SK-N-SH treated with all-trans-retinoic acid at 6 μM for 48 hours (cell line): ENCODE data around the gene METTL2B.

Experiments used
- ATAC-seq: fragments of 200-7000 bp; cut with Tn5 transposase; 3 replicates; pipeline ENCODE4 v1.9.1; 2020; ENCODE audit warnings: mild to moderate bottlenecking, moderate library complexity
- BACH2 ChIP-seq: fragments of 250-450 bp; sonication (Bioruptor Pico); IDR thresholded peaks from 2 replicates; pipeline ENCODE4 v1.9.0; 2021; ENCODE audit warnings: mild to moderate bottlenecking, borderline replicate concordance
- CREB5 ChIP-seq: fragments of 250-450 bp; sonication (Bioruptor Pico); IDR thresholded peaks from 2 replicates; pipeline ENCODE4 v1.5.1; 2020; ENCODE audit warnings: low read depth, mild to moderate bottlenecking, moderate library complexity
- CSDC2 ChIP-seq: fragments of 250-450 bp; sonication (Bioruptor Pico); IDR thresholded peaks from 2 replicates; pipeline ENCODE4 v1.5.0; 2020; ENCODE audit warnings: mild to moderate bottlenecking, moderate library complexity
- CSRNP3 ChIP-seq: fragments of 250-450 bp; sonication (Bioruptor Pico); IDR thresholded peaks from 2 replicates; pipeline ENCODE4 v1.5.1; 2021; ENCODE audit warnings: mild to moderate bottlenecking, moderate library complexity
- ESRRG ChIP-seq: fragments of 250-450 bp; sonication (Bioruptor Pico); IDR thresholded peaks from 2 replicates; pipeline ENCODE4 v1.6.1; 2021; ENCODE audit warnings: mild to moderate bottlenecking
- GLIS3 ChIP-seq: fragments of 250-450 bp; sonication (Bioruptor Pico); IDR thresholded peaks from 2 replicates; pipeline ENCODE4 v1.5.0; 2020; ENCODE audit warnings: mild to moderate bottlenecking, moderate library complexity
- ISL1 ChIP-seq: fragments of 250-450 bp; sonication (Bioruptor Pico); IDR thresholded peaks from 2 replicates; pipeline ENCODE4 v2.1.2; 2022; ENCODE audit warnings: mild to moderate bottlenecking, moderate library complexity
- PATZ1 ChIP-seq: fragments of 250-450 bp; sonication (Bioruptor Pico); IDR thresholded peaks from 2 replicates; pipeline ENCODE4 v1.8.0; 2020; ENCODE audit warnings: mild to moderate bottlenecking, moderate library complexity, borderline replicate concordance
- PPARA ChIP-seq: fragments of 250-450 bp; sonication (Bioruptor Pico); IDR thresholded peaks from 2 replicates; pipeline ENCODE4 v1.5.0; 2020; ENCODE audit warnings: mild to moderate bottlenecking, borderline replicate concordance
- SNAI2 ChIP-seq: fragments of 250-450 bp; sonication (Bioruptor Pico); IDR thresholded peaks from 2 replicates; pipeline ENCODE4 v1.5.0; 2020; ENCODE audit warnings: mild to moderate bottlenecking, moderate library complexity
- TCF4 ChIP-seq: fragments of 250-450 bp; sonication (Bioruptor Pico); IDR thresholded peaks from 2 replicates; pipeline ENCODE4 v1.8.0; 2021; ENCODE audit warnings: mild to moderate bottlenecking, moderate library complexity, borderline replicate concordance
- TOX ChIP-seq: fragments of 250-450 bp; sonication (Bioruptor Pico); IDR thresholded peaks from 2 replicates; pipeline ENCODE4 v1.8.0; 2021; ENCODE audit warnings: mild to moderate bottlenecking, moderate library complexity, borderline replicate concordance
- ZC3H10 ChIP-seq: fragments of 250-450 bp; sonication (Bioruptor Pico); IDR thresholded peaks from 2 replicates; pipeline ENCODE4 v1.5.1; 2021; ENCODE audit warnings: mild to moderate bottlenecking, moderate library complexity
- ZFP30 ChIP-seq: fragments of 450-650 bp; formaldehyde crosslinking; IDR thresholded peaks from 2 replicates; pipeline ENCODE4 v1.5.0; 2022; ENCODE audit warnings: mild to moderate bottlenecking, moderate library complexity
- ZNF70 ChIP-seq: fragments of 450-650 bp; formaldehyde crosslinking; IDR thresholded peaks from 2 replicates; pipeline ENCODE4 v1.5.0; 2020; ENCODE audit warnings: mild to moderate bottlenecking, moderate library complexity
- ZNF8 ChIP-seq: fragments of 450-650 bp; formaldehyde crosslinking; IDR thresholded peaks from 2 replicates; pipeline ENCODE4 v1.5.0; 2020; ENCODE audit warnings: mild to moderate bottlenecking, moderate library complexity

The METTL2B gene

GRCh38 chr7:128550920-128551319, 74.4 kb downstream of the METTL2B start:
- ATAC-seq: no peak
- TF ChIP-seq ISL1 (CRISPR knock-in tag) (no peak), PPARA (no peak), TCF4 (CRISPR knock-in tag) (no peak), ESRRG (CRISPR knock-in tag) (no peak), BACH2 (CRISPR knock-in tag) (no peak), GLIS3 (CRISPR knock-in tag) (no peak), ZFP30 (CRISPR knock-in tag) (no peak), CREB5 (no peak), ZNF8 (no peak), CSDC2 (CRISPR knock-in tag) (no peak), PATZ1 (CRISPR knock-in tag) (no peak), TOX (CRISPR knock-in tag) (no peak), SNAI2 (CRISPR knock-in tag) (no peak), CSRNP3 (CRISPR knock-in tag) (no peak), ZC3H10 (no peak), ZNF70 (CRISPR knock-in tag) (no peak)

GRCh38 chr7:128554394-128554793, 77.8 kb downstream of the METTL2B start:
- peak; percentile 38; the same call in 1 of the 3 replicates for ATAC-seq
